B cell (primary cell): ENCODE measurements around the gene HIBCH.

Experiments used
- EZH2 ChIP-seq: IDR thresholded peaks from 2 replicates; pipeline ENCODE4 v1.6.1; 2012; ENCODE audit warnings: borderline replicate concordance, low read depth, mild to moderate bottlenecking, moderate library complexity, low read length; ENCODE audit not compliant: insufficient read depth, poor library complexity, severe bottlenecking
- TF ChIP-seq, protein P1 (sequence below): fragments of 200-600 bp; IDR thresholded peaks from one replicate; pipeline ENCODE4 v1.8.0; 2022; ENCODE audit warnings: antibody characterized with exemption, mild to moderate bottlenecking

DNA sequence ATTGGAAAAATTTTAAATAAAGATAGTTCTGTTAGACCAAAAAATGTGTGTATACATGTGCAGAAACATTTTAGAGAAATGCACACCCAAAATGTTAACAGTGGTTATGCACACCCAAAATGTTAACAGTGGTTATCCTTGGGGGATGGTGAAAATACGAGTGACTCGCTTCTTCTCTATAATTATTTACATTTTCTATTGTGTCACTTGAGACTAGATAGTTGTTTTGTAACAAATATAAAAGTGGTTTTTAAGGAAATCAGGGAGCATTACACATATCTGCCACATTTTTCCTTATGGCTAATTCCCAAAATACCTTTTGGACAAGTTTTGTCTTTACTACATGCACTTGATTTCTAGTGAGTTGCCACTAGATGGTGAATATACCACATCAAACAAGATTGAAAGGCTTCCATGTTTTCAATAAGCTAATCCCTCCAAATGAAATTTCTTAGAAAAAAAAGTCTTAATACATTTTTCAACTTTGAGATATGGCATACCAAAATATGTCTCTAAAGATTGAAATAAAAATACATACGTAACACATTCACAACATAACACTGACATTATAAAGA is 9.0 kb upstream of the HIBCH start:
- TF ChIP-seq EZH2: no peak
- TF ChIP-seq, protein P1, sequence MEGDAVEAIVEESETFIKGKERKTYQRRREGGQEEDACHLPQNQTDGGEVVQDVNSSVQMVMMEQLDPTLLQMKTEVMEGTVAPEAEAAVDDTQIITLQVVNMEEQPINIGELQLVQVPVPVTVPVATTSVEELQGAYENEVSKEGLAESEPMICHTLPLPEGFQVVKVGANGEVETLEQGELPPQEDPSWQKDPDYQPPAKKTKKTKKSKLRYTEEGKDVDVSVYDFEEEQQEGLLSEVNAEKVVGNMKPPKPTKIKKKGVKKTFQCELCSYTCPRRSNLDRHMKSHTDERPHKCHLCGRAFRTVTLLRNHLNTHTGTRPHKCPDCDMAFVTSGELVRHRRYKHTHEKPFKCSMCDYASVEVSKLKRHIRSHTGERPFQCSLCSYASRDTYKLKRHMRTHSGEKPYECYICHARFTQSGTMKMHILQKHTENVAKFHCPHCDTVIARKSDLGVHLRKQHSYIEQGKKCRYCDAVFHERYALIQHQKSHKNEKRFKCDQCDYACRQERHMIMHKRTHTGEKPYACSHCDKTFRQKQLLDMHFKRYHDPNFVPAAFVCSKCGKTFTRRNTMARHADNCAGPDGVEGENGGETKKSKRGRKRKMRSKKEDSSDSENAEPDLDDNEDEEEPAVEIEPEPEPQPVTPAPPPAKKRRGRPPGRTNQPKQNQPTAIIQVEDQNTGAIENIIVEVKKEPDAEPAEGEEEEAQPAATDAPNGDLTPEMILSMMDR: no peak
